SKM-1 (cell line): ENCODE results near the gene SNX11.

ENCODE experiments used
- DNase-seq: peaks from one replicate; lab custom pipeline; 2025; ENCODE audit not compliant: unreplicated experiment; lab: John Stamatoyannopoulos, UW

The SNX11 gene

GRCh38 chr17:48131216-48131824, 23.8 kb downstream of the SNX11 start:
- peak; percentile 46 for DNase-seq

- DNase-seq: no peak
These were observed 24.8 kb downstream of the SNX11 start for GRCh38 chr17:48132385-48132784.

- DNase-seq: no peak
These were observed 27.4 kb downstream of the SNX11 start for GRCh38 chr17:48134912-48135480.

DNA sequence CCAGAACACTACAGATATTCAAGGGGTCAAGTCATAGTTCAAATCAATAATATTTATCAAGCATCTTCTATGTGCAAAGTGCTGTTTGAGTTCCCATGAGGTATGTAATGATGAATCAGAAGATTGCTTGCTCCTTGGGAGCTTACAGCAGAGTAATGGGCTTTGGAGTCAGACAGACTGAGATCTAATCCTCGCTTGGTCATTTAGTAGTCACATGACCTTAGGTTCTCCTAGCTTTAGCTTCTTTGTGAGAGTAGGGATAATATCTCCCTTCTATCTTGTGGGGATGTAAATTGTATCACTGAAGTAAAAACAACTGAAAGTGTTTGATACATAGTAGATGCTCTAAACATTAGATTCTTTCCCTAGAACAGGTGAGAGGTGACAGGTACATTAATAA, 30.1 kb downstream of the SNX11 start:
- DNase-seq: no peak

DNA sequence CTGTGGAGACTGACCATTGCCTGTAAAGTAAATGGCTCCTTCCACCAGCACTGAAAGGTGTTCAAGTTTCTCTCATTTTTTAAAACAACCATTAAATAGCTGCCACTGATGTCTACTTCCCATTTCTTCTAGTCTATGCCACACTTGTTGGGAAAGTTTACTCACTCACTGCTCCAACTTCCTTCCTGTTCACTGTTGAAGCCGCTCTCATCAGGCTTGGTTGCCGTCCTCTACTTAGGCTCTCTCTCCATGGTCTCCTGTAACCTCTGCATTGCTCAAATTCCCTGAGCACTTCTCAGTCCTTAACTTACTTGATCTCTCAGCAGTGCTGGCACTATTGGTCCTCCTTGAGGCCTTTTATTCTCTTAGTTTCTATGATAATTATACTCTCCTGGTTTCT, 32.4 kb downstream of the SNX11 start:
- DNase-seq: peak; percentile 51

DNA sequence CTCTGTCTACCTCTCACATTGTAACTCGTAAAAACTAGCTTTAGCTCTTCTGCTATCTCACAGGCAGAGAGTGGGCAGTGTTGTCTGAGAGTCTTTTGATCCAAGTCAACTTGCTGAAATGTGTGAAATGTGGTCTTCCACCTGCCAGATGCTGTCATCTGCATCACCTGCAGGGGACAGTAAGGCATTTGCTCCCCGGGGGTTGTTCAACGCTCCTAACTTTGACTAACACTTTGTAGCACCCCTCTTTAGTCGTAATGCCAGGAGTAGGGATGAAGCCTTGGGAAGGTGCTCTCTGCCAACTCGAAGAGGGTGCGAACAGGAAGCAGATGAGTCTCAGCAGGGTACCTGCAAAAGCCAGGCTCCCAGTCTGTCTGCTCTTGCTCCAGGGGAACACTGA, 36.1 kb downstream of the SNX11 start:
- no peak for DNase-seq

- no peak for DNase-seq
These were observed 36.7 kb downstream of the SNX11 start for GRCh38 chr17:48144231-48144630.

DNA sequence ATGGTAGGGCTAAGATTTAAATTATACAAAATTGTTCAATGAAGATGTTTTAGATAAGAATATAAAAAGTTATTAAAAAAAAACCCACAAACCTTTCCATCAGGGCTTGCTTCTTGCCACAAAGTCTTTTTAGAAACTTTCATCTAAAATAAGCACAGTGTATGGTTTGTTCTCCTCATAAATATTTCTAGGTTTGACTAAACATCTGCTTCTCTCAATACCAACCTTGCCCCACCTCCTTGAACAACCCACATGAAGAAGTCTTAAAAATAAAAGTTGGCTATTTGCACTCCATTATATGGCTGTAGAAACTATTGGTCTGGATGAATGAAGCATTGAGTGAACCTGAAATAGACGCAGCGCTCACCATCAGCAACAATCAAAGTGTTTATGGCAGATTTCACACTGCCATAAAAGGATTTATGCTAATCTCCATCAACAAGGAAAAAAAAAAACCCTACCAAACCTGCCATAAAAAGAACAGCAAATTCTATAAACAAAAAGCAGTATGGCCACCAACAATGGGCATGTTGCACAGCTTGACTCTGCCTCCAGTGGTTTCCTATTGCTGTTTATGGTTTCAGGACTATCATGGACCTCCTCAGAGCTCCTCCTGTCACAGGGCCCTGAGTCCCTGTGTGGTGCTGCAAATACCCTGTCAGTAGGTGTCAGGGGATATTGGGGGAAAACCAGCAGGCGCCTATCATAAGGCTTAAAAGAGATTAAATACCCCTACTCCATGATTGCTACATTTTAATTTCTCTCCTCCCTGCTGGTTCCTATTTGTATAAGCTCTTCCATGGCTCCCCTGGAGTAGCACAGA, 37.6 kb downstream of the SNX11 start:
- DNase-seq: no peak

DNA sequence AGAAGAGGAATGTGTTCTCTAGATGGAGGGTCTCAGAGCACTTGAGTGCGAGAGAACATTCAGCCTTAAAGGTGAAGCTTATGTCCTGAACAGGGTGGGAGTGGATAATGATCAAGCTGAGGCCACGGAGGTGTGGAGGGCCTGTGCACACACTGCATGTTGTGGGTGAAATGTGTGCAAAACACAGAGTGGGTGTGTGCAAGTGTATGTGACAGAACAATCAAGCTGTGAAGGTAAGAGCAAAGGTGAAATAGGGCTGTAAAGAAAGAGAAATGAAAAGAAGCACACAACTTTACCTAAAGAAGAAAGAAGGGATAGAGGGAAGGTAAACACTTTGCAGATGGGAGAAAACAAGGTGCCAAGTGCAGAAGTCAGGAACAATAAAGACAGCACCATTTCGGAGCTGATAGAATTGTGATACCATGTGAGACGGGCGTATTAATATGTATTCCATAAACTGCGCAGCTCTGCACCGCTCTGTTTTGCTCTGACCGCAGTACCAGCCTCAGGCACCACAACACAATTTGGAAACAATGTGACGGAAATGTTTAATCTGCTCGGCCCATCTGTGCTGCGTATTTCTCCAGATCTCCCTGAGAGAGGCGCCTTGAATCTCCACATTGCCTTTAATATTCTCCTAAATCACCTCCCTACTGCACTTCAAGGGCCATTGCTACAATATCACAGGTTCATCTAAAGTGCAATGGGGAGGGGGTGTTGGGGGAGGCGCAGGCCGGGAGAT, 40.6 kb downstream of the SNX11 start:
- no peak for DNase-seq

DNA sequence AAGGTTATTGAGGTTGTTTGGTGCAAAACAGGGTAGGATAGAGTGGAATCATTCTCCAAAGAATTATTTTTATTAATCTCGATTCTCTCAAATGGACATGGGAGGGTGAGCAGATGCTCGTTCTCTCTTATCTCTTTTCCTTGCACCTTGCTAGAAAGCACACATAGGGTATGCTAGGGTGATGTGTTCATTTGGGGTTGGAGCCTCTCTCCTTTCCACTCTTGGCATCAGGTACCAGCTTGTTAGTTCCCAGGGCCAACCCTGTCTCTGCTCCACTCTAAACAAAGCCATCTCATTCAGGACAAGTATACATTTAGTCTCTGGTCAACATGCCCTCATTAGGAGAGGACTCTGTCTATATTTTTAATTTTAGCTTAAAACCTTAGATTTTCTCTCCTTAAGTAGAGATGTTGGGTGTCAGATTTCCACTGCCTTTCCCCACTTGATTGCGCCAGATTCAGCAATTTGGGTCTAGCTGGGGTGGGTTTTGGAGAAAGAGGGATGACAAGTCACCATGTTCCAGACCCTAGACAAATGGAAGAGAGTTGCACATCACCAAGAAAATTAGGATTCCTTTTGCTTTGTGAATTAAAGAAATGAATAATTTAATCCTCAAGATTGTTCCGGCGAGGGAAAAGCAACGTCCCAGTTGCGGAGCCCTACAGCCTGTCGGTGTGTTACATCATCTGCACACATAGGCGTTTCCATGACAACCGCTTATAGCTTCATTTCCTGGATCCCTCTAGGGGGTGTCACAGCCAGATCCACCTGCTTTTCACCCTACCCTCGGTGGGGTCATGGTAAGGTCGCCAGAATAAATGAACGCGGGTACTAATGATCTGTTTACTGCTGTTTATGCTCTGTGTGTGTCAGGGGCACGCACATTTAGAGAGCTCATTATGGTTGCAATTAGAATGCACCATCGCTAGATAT, 41.6 kb downstream of the SNX11 start:
- no peak for DNase-seq

- no peak for DNase-seq
These were observed 42.4 kb downstream of the SNX11 start for GRCh38 chr17:48149787-48150463.

DNA sequence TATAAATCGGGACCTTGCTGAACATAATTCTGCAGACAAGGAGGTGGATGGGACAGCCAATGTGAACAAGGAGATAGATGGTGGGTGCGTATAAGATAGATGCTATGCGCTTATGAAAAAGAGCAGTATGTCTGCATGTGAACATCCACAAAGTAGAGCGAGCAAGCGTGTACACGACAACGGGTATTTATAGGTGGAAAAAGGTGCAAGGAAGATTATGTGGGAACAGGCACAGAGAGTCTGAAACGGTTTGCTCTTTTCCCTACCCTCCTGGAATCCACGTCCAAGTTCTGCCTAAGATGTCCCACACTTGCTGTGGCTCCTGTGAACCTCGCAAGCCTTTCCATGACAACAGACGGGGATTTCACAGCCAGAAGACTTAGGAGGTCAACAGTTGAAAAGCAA, 43.0 kb downstream of the SNX11 start:
- DNase-seq: no peak

- DNase-seq: no peak
These were observed 43.7 kb downstream of the SNX11 start for GRCh38 chr17:48151220-48151619.

DNA sequence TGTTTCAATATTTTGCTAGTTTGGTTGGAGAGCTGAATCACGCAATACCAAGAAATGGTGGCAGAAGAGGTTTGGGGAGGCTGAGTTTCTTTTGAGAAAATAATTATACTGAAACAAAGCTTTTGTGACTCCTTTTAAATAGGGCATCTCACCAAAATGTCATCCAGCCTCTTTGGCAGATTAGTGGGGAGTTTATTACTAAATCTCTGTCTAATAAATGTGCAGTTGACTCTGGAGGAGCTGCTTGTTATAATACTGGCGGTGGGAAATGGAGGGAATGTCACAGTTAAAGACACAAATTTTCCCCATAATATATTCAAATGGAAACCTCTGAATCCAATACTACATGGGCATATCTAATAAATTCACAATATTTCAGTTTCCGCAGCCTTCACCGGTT, 44.7 kb downstream of the SNX11 start:
- DNase-seq: no peak

GRCh38 chr17:48153691-48154358, 46.3 kb downstream of the SNX11 start:
- no peak for DNase-seq

DNA sequence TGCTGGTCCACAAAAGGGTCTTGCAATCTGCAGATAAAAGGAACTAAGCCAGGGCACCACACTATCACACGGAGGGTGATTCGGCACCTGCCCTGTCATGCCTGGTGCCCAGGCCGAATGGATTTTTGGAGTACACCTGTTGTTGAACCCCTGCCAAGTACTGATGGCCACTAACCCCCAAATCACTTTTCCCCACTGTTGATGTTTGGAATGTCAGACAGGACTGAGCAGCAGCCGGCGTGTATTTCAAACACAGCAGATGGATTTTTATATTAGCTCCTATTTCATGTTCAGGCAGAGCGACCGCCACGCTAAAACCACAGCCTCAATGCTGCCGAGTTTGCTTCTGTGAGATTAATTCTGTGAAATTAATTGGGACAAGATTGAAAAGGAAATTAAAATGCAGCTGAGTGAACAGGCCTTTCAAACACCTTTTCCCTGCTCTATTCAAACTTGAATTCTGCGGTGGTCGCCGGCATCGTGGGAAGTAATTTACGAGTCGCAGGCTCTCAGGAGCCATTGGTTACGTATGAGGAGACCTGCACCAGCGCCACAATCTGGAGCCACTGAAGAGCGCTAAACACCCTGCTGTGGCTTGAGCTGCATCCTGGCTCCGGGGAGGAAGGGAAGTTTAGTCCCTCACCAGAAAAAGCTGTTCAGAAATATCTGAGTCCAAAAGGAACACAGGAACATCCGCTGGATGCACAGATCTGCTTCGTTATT, 48.5 kb downstream of the SNX11 start:
- DNase-seq: no peak

GRCh38 chr17:48159232-48159631, 51.7 kb downstream of the SNX11 start:
- DNase-seq: no peak

DNA sequence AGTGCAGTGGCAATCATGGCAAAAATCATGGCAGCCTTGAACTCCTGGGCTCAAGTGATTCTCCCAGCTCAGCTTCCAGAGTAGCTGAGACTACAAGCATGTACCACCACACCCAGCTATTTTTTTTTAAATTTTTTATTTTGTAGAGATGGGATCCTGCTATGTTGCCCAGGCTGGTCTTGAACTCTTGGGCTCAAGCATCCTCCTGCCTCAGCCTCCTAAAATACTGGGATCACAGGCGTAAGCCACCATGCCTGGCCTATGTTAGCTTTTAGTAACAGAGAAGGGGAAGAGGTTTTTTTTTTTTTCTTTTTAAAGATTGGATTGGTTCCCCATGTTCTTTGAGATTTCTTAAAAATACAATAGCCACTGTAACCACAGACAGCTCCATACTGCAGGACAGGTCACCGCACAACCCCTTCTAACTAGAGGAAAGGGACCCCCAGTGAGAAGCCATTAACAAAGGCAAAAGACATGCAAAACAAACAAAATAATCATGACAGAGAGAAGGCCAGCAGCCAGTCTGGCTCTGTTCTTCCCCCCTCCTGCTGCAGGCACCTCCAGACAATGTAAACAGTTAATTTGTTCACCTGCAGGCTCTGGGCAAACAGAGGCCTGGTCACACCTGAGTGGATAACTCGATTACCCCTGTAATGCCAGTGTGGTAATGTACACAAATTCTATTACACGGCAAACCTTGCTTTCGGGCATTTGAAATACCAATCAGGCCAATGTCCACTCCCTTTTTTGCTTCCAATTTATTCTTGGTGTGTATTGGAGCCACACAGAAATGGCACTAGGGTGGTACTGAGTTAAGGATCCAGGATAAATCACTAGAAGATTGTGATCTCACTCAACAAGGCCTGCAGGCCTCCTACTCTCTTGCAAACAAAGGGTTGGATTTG, 52.9 kb downstream of the SNX11 start:
- DNase-seq: no peak
